Endothelial cell (in vitro differentiated cells): ENCODE measurements around the gene PXYLP1. TPM values are rescaled to one million over a fixed set of nuclear protein-coding genes. Genes with fewer than 3 reads are reported as not detected.
A peak's percentile ranks its signal among the peaks of the same experiment; 100 is the strongest.

Experiments used
- DNase-seq: peaks from one replicate; pipeline ENCODE4 v3.0.0; 2021; ENCODE audit warnings: low spot score
- H3K27ac Mint-ChIP-seq: one replicate; pipeline ENCODE4 v1.8.0; 2021; ENCODE audit warnings: mixed read lengths, inconsistent platforms; ENCODE audit not compliant: unreplicated experiment
- H3K27me3 Mint-ChIP-seq: one replicate; pipeline ENCODE4 v1.8.0; 2021; ENCODE audit warnings: mild to moderate bottlenecking, moderate library complexity, mixed read lengths, inconsistent platforms; ENCODE audit not compliant: unreplicated experiment
- H3K36me3 Mint-ChIP-seq: one replicate; pipeline ENCODE4 v1.8.0; 2021; ENCODE audit warnings: mild to moderate bottlenecking, low read depth, mixed read lengths, inconsistent platforms; ENCODE audit not compliant: unreplicated experiment
- H3K4me1 Mint-ChIP-seq: one replicate; pipeline ENCODE4 v1.8.0; 2021; ENCODE audit warnings: mild to moderate bottlenecking, mixed read lengths, inconsistent platforms; ENCODE audit not compliant: unreplicated experiment
- H3K4me3 Mint-ChIP-seq: one replicate; pipeline ENCODE4 v1.8.0; 2021; ENCODE audit warnings: mild to moderate bottlenecking, mixed read lengths, inconsistent platforms; ENCODE audit not compliant: unreplicated experiment
- H3K9me3 Mint-ChIP-seq: one replicate; pipeline ENCODE4 v1.8.0; 2021; ENCODE audit warnings: mixed read lengths, inconsistent platforms; ENCODE audit not compliant: unreplicated experiment
- total RNA-seq: library from RNA; stranded (reverse); fragmentation: NEBNext Ultra II Directional; extraction: Animal tissue kit (Norgen Biotek cat#: 25700); gene quantifications from one replicate; pipeline ENCODE4 v1.2.1, GENCODE V29; 2021; ENCODE audit not compliant: unreplicated experiment
- TF ChIP-seq, protein P1 (sequence below): fragments of 200-600 bp; sonication (generic); IDR thresholded peaks from one replicate; pipeline ENCODE4 v1.5.0; 2021; ENCODE audit warnings: antibody characterized with exemption; ENCODE audit not compliant: unreplicated experiment

Gene PXYLP1
- total RNA-seq, 1 donor from 2014 or later: 4.4 TPM

DNA sequence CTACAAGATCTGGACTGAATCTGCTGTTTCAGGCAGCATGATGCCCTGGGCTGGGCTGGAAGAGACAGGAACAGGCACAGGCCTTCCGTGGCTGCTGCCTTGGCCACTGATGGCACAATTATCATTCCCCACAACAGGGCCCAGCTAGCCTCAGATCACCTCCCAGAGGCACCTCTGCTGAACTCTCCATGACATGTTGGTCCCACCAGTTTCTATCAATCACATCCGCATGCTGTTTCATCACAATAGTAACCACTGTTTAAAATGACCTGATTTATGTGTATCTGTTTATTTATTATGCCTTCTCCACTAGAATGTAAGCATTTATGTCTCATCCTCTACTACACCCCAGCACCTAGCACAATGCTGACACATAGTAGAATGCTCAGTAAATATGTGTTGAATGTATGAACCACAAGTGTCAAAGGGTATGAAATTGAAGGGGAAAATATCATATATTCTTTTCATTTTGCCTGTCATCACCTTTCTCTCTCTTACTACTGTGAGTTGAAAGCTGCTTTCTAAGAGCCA lies 104.0 kb downstream of the PXYLP1 start:
- H3K36me3 Mint-ChIP-seq: peaks cover 5% of the 10 kb centered on the region
- H3K4me1 Mint-ChIP-seq: peaks cover 10% of the 10 kb centered on the region
- DNase-seq: no peak
- H3K9me3 Mint-ChIP-seq: no peaks in the 10 kb centered on the region
- peaks cover 6% of the 10 kb centered on the region for H3K27me3 Mint-ChIP-seq
- H3K27ac Mint-ChIP-seq: no peak overlapping the region
- TF ChIP-seq, protein P1, sequence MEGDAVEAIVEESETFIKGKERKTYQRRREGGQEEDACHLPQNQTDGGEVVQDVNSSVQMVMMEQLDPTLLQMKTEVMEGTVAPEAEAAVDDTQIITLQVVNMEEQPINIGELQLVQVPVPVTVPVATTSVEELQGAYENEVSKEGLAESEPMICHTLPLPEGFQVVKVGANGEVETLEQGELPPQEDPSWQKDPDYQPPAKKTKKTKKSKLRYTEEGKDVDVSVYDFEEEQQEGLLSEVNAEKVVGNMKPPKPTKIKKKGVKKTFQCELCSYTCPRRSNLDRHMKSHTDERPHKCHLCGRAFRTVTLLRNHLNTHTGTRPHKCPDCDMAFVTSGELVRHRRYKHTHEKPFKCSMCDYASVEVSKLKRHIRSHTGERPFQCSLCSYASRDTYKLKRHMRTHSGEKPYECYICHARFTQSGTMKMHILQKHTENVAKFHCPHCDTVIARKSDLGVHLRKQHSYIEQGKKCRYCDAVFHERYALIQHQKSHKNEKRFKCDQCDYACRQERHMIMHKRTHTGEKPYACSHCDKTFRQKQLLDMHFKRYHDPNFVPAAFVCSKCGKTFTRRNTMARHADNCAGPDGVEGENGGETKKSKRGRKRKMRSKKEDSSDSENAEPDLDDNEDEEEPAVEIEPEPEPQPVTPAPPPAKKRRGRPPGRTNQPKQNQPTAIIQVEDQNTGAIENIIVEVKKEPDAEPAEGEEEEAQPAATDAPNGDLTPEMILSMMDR: no peak
- H3K4me3 Mint-ChIP-seq: no peak overlapping the region

DNA sequence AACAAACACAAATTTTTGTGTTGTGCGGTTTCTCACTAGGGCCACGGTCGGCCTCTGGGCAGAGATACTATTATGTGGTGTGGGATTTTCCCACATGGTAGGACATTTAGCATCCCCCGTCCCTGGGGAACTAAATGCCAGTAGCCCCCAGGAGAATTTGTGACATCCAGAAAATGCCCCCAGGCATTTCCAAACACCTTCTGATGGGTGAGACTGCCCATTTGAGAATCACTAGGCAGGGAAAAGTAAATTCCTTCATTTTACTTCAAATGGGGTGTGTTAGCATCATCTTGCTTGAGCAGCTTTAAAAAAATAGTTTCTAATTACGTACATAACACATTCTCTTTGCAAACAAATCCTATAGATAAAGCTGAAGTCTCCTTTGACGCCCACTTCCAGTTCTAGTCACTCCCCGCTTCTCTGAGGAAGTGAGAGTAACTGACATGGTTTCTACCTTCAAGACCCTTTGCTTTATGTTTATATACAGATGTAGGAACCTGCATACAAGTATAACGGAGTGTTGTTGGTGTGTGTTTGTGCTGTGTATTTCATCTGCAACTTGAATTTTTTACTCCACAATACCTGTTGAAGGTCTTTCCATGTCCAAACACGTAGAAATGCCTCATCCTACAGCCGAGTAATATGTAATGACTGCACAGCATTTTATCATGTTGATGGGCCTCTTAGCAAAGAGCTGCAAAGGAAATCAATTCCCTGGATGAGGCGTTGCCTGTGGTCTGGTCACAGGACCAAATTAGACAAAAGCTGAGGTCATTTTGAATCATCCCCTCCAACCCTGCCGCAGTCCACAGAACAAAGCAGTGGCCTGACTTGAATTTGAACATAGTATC lies 105.3 kb downstream of the PXYLP1 start:
- no peak for DNase-seq
- H3K9me3 Mint-ChIP-seq: no peaks in the 10 kb centered on the region
- peaks cover 5% of the 10 kb centered on the region for H3K36me3 Mint-ChIP-seq
- peak overlapping the region; percentile 36 for H3K27ac Mint-ChIP-seq
- TF ChIP-seq, protein P1: no peak
- no peak overlapping the region for H3K4me3 Mint-ChIP-seq
- peaks cover 9% of the 10 kb centered on the region for H3K27me3 Mint-ChIP-seq
- peaks cover 10% of the 10 kb centered on the region for H3K4me1 Mint-ChIP-seq

DNA sequence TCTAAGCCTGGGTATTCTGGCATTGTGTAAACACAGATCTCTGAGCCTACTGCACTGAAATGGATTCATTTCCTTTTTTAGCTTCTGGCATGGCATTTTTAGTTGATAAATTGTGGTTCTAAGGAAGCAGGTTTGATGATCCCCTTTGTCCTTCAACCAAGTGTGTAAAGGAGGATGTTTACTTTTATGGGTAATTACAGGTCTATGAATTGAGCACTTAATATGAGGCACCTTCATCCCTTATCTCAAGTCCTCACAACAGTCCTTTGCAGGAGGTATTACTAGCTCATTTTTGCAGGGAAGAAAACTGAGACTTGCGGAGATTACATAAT lies 105.9 kb downstream of the PXYLP1 start:
- DNase-seq: no peak
- H3K4me3 Mint-ChIP-seq: no peak overlapping the region
- TF ChIP-seq, protein P1: no peak
- peaks cover 10% of the 10 kb centered on the region for H3K4me1 Mint-ChIP-seq
- peaks cover 9% of the 10 kb centered on the region for H3K27me3 Mint-ChIP-seq
- H3K36me3 Mint-ChIP-seq: peaks cover 5% of the 10 kb centered on the region
- H3K27ac Mint-ChIP-seq: peak overlapping the region; percentile 36
- no peaks in the 10 kb centered on the region for H3K9me3 Mint-ChIP-seq

DNA sequence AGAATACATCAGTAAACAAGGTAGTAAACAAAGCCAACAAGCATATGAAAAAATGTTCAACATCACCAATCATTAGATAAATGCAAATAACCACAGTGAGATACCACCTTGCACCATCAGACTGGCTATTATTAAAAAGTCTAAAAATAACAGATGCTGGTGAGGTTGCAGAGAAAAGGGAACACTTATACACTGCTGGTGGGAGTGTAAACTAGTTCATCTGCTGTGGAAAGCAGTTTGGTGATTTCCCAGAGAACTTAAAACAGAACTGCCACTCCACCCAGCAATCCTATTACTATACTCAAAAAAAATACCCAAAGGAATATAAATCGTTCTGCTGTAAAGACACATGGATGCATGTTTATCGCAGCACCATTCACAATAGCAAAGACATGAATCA lies 106.4 kb downstream of the PXYLP1 start:
- Mint-ChIP-seq H3K36me3 (peaks cover 5% of the 10 kb centered on the region), H3K4me3 (no peak overlapping the region), H3K27ac (no peak overlapping the region), H3K27me3 (peaks cover 9% of the 10 kb centered on the region), H3K9me3 (no peaks in the 10 kb centered on the region), H3K4me1 (peaks cover 10% of the 10 kb centered on the region)
- no peak for DNase-seq
- TF ChIP-seq, protein P1: no peak

DNA sequence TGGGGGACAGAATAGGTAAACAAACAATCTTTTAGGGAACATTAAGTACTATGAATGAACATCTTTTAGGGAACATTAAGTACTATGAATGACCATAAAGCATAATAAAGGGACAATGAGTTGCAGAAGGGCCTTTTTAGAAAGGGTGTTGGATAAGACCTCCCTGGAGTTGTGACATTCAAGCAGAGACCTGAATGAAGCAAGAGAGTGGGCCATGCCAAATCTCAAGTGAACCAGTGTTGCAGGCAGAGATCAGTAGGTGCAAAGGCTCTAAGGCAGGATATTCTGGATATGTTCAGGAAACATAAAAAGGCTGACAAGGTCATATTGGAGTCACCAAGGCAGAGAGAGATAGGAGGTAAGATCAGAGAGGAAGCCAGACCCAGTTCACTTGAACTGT lies 107.3 kb downstream of the PXYLP1 start:
- Mint-ChIP-seq H3K27me3 (peaks cover 10% of the 10 kb centered on the region), H3K36me3 (peaks cover 5% of the 10 kb centered on the region), H3K4me1 (peaks cover 10% of the 10 kb centered on the region), H3K9me3 (no peaks in the 10 kb centered on the region), H3K4me3 (no peak overlapping the region), H3K27ac (no peak overlapping the region)
- no peak for DNase-seq
- TF ChIP-seq, protein P1: no peak
